Stimulated activated CD4-positive, alpha-beta T cell treated with anti-CD3 and anti-CD28 coated beads, TNF-alpha, amount 100 ng/mL, for 24 hours (primary cell): ENCODE data around the gene VEZT.
"Not testable (repeated sequence)": the region's sequence is repeated elsewhere in the genome, so short reads cannot be mapped to it uniquely, and the experiment has no call there.

Source experiments
- DNase-seq, 3 experiments: peaks; one replicate each; pipeline ENCODE4 v3.0.0-alpha.2; 2020; ENCODE audit warnings: low read depth in 3 of 3

Gene VEZT

DNA sequence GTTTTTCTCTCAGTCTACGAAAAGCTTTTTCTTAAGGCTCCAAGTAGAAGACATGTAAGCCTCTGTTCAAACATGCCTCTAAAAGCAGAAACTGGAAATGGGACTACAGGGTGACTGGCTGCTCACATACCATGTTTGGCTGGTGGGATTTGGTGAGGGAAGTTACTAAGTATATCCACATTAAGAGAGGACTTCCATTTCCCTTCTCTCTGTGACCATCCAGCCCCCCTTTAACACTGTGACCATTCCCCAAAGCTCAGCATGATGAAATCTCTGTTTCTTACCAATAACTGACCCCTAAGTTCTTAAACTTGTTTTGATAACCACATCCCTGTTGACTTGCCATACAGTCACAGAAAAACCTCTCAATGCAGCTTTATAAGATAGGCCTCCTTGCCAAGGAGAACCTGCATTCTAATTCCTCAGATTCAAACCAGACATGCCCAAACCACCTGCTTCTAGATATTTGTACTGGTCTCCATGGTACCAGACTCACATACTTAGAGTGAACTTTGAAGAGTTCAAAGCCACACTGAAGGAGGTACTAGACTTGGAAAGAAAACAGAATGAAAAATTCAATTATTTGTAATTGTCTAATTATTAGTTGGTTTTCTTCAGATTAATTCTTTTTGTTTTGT lies 102.2 kb downstream of the VEZT start:
- no peak for DNase-seq

DNA sequence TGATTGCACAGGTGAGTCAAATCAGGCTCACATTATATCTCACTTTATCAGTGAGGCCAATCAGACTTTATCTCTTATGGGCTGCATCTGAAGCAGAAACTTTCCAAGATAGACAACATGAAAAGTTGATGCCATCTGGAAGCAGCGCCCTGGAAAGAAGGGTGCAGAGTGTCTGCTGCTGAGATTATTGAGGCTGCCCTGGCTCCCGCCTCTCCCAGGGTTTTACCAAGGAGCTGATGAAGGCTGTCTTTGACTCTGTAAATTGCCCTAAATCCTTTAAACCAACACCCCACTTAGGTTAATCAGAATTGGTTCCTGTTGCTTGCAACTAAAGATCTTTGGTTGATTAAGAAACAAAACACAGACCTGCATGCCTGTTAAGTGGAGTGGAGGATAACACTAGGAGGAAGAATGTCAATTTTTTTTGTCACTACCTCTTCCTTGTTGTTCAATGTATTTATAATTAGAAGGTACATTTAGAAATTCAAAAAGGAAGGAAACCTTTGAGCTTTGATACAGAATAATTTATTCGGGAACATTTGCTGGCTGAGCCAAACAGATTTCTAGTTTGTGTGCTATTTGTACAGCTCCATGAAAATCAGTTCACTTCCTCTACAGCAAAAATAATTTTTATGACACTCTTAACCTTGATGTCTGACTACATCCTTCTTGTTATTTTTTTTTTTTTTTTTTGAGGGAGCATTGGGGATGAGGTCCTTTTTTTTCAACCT lies 104.1 kb downstream of the VEZT start:
- DNase-seq = no peak

DNA sequence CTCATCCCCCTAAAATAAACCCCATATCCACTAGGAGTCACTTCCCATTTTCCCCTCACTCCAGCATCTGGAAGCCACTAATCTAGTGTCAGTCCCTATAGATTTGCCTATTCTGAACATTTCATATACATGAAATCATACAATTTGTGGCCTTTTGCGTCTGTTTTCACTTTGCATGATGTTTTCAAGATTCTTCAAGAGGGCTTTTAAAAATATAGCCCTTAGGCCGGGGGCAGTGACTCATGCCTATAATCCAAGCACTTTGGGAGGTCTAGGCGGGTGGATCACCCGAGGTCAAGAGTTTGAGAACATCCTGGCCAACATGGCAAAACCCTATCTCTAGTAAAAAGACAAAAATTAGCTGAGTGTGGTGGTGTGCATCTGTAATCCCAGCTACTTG lies 104.7 kb downstream of the VEZT start:
- DNase-seq = no peak

DNA sequence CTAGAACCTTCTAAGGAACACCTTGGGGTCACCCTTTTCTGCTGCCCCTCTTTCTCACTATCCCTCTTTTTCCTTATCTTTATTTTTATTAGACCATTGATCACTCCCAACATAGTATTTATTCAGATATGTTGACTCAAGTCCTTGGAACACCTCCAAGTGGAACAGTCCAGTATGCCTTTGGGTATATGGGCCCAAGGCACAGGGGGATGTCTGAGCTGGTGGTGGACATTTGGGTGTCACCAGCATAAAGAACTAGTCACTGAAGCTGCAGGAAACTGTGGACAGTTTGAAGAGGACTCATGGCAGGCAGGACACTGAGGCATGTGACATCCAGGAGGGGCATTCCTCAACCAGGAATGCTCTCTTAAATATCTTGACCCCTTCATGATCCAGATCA lies 105.6 kb downstream of the VEZT start:
- DNase-seq = no peak

DNA sequence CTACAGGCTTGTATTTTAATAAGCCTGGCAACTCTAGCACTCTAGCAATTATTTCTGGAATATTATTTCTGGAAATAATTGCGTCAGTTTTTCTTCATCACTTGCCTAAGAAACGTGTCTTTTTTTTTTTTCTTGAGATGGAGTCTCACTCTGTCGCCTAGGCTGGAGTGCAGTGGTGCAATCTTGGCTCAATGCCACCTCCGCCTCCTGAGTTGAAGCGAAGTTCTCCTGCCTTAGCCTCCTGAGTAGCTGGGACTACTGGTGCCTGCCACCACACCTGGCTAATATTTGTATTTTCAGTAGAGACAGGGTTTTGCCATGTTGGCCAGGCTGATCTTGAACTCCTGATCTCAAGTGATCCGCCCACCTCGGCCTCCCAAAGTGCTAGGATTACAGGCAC lies 106.6 kb downstream of the VEZT start:
- not testable (repeated sequence) for DNase-seq

DNA sequence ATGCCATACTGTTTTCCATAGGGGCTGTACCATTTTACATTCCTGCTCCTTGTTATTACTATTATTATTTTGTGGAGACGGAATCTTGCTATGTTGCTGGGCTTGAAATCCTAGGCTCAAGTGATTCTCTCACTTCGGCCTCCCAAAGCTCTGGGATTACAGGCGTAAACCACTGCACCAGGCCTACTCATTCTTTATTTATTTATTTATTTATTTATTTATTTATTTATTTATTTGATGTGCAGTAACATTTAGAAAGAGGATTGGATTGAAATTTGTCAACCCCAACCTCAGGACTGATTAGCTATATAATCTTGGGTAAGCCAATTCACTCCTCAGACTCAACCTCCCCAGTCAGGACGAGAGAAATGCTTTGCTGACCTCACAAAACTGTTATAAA lies 107.9 kb downstream of the VEZT start:
- DNase-seq = no peak

DNA sequence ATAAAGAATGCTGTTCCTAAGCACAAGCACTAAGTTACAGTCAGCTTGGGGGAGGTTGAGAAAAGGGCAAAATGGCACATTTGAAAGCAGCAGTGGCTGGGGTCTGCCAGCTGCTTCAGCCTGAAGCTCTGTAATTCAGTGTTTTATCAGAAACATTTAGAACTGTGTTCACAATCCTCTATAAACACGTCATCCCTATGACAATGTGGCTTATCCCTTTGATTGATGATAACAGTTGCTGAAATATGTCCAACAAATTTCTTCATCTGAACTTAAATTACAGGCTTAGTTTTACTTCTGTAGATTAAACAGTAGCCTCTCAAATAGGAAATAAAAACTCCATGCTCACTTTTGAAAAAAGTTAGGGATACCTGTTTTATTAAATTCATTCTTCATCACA lies 108.8 kb downstream of the VEZT start:
- DNase-seq = no peak

DNA sequence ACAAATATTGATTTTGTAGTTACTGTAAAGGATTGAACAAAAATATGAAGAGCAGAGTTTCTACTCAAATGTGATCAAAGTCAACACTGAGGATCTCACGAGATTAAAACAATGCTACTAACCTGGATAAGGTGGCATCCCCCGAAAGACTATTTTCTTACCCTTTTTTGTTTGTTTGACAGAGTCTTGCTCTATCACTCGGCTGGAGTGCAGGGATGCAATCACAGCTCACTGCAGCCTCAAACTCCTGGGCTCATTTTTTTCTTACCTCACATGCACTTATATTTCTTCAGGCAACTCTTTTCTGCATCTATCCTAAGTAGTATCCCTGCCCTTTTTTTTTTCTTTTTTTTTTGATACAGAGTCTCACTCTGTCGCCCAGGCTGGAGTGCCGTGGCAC lies 109.2 kb downstream of the VEZT start:
- no peak for DNase-seq

DNA sequence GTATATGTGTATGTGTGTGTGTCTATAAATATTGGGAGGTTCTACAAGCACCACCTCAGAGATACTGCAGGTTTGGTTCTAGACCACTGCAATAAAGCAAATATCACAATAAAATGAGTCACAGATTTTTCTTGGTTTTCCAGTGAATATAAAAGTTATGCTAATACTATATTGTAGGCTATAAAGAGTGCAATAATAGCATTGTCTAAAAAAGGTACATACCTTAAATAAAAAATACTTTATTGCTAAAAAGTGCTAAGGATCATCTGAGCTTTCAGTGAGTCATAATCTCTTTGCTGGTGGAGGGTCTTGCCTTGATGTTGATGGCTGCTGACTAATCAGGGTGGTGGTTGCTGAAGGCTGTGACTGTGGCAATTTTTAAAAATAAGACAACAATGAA lies 111.1 kb downstream of the VEZT start:
- DNase-seq = no peak

DNA sequence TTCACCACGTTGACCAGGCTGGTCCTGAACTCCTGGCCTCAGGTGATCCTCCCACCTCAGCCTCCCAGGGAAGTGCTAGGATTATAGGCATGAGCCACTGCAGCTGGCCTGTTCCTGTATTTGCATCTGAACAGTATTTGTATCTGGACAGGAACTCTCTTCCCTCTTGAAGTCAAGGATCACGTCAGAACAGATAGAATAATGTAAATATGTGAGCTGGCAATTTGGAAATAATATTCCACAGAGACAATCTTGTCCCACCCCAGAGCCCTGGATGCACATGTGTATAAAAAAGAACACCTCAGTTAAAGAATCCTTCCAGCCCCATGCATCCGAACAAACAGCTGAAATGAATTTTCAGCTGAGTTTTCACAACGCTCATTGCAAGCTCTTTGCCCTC lies 118.3 kb downstream of the VEZT start:
- no peak for DNase-seq

DNA sequence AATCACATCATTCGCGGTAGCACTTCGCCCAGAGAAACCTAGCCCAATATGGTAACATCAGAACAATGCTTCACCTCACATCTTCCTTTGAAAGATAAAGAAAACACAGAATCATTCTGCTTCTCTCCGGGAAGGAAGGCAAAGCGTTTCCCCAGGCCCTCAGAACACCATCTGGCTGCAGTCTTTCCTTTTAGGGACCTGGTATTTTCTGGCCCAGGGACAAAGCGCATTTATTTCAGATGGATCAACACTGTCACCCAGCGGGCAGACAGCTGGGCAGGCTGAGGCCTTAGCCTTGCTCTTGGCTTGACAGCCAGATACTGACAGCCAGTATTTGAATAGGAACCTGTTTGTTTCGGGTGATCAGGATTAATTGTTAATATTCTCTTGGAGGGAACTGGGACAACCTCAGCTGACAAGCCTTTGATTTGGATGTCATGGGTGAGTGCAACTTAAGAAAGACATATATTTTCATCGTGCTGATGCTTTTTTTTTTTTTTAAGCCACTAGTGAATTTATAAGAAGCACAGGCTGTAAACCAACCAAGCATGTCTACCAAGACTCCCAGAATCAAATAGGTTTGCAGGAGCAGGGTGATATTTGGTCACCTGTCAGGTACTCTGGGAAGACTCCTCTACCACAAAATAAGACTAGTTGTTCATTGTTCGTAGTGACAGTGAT lies 118.9 kb downstream of the VEZT start:
- no peak for DNase-seq

DNA sequence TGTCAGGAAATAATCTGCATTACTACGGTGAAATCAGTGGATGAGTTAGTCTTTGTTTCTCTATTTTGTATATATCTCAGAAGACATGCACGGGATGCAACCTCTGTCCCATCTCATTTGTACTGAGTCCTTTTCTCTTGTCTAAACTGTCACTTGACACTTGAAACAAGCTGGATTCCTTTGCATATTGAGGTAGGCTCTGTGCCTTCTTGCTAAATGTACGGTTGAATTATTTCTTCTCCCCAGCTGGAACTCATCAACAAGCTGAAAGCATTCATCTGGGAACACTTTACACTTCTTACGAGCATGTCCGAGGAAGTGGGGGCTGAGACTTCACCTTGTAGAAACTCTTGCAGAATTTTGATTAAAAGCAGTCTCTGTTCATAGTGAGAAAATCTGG lies 119.5 kb downstream of the VEZT start:
- no peak for DNase-seq

DNA sequence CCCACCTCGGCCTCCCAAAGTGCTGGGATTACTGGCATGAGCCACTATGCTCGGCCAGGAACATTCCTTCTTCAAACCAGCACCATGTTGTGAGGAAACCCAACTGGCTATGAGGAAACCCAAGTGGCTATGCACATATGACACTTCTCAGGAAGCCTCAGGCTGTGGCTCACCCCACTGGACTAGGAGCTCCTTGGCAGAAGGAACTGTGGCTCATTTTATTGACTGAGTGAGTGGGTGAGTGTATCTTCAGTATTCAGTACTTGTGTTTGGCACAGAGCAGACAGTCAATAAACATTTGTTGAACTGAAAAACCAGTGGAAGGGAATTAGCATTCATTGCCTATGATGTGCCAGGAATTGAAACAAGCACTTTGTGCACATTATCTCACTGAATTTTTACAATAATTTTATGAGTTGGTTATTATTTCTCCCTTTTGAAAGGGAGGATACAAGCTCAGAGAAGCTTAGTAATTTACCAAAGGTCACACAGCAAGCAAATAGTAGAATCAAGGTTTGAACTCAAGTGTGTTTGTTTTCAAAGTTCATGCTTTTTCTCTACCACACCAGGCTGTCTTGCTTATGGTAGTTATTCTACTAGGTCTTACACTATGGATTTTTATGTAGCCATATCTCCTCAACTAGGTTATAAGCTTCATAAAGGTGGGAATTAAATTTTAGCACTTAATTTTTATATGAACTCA lies 121.6 kb downstream of the VEZT start:
- no peak for DNase-seq

DNA sequence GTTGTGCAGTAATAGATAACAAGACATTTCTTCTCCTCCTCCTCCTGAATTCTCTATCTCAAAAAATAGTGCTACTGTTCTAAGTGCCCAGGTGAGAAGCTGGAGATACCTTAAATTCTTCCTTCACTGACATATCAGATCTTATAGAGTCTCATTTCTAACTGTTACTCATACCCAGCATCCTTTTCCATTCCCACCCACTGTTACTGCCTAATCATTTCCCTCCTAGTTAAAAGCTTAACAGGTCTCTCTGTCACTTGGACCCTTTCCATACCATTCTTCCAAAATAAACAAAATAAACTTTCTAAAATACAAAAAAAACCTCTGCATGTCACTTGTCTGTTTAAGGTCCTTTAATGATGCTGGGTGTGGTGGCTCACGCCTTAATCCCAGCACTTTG lies 124.4 kb downstream of the VEZT start:
- DNase-seq = no peak

DNA sequence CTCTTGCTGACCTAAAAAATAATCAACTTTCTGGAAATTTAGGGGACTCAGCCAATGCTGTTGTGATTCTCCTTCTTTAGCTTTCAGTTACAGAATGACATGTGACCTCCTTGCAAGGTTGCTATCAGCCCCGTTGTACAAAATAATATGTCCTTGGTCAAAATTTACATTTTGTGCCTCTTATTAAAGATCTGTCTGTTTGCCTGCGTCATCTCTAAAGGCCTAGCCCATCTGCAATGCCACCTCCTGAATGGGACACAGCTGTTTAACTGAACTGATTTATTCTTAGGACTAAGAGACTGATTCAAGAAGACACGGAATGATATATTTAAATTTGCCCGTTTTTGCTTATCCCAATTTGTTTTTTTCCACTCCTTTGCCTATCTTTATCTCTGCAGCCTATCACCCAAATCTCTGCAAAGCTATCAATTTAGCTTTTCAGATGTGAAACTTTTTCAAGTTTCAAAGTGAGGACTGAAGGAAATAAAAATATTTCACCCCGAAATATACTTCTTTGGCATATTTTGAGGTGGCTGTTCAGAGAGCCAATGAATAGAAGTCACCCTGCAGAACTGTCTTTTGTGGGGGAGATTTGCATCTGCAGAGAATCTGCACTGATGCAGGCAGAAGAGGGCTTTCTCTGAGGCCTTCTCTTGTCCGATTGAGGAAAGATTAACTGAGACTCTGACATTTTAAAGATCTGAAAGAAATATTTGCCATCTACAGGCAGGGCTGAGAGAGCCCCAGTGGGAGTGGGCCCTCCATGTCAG lies 126.0 kb downstream of the VEZT start:
- DNase-seq = no peak

DNA sequence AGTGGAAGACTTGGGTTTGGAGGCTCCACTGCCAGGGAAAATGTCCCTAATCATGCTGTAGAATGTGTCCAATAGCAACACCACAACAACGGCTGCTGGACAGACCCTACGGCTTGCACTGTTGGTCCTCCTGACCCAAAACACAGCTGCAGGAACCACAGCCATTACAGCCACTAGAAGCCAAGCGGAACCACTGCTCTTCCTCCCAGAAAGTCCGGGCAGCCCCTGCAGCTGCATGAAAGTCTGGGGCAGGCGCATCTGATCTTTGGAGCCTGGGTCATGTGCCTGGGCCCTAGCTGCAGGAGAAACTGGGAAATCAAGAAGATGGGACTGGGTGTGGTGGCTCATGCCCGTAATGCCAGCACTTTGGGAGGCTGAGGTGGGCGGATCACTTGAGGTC lies 131.7 kb downstream of the VEZT start:
- no peak for DNase-seq

DNA sequence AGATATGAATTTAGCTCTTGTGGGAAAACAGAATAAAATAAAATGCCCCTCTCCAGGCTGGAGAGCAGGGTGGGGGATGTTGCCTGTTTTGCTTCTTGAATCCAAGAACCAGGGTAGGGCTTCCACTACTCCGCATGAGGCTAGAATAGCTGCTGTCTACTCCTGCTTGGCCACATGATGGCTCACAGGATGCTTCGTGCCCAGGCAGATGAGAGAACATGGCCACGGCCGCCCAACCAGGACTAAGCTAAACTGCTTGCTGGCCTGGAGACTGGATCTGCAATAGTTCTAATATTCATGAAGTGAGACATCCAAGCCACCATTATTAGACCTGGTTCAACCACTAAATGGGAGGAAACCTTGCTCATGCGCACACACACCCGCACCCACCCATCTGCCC lies 134.1 kb downstream of the VEZT start:
- no peak for DNase-seq
